PC-9 (cell line): ENCODE data around the gene SDK2.

Experiments used
- CTCF ChIP-seq: fragments of 200-600 bp; sonication (generic); conservative IDR thresholded peaks from 2 replicates; pipeline ENCODE4 v1.6.1; 2017; ENCODE audit warnings: mixed run types, antibody characterized with exemption, mild to moderate bottlenecking, moderate library complexity
- EZH2 ChIP-seq: fragments of 200-600 bp; sonication (generic); IDR thresholded peaks from 2 replicates; pipeline ENCODE4 v1.8.0; 2017; ENCODE audit warnings: antibody characterized with exemption, low read depth

DNA sequence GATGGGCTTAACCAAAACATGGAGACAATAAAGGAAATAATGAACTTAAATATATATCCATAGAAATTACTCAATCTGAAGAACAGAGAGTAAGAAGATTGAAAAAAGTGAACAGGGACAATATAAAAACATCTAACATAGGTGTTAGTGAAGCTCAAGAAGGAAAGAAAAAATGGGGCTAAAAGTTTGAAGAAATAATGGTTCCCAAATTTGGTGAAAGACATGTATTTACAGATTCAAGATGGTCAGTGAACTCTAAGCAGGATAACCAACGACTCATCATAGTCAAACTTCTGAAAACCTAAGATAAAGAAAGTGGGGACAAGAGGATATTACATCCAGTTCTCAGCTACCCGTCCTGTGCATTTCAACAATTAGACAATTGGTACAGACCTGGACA, 22.6 kb downstream of the SDK2 start:
- TF ChIP-seq CTCF: no peak
- no peak for TF ChIP-seq EZH2
